ENCODE data around the gene DYNLL2. TPM values are rescaled to one million over a fixed set of nuclear protein-coding genes. Genes with fewer than 3 reads are reported as not detected.
"Not testable (repeated sequence)": the region's sequence is repeated elsewhere in the genome, so short reads cannot be mapped to it uniquely, and the experiment has no call there.

DYNLL2 gene
- total RNA-seq (10 to 100 TPM; 40.3 to 41.0 TPM), polyA plus RNA-seq (1.4 TPM)

- ChIA-PET CTCF (interaction anchor here (1.9 kb wide), 1 partner anchor 29 kb away, joined by 4 read pairs; no protein-coding TSS in a partner anchor), POLR2A (interaction anchor here (0.6 to 3.0 kb wide), 3 partner anchors 76 to 233 kb away, joined by 3 to 24 read pairs (median 9); partner anchors contain the start of genes MRPS23 and SRSF1)
- DNase-seq, result peak; percentile 82 to 92 (median 83)
- peaks cover under 1 to 35% (median 2%) of the 10 kb centered on the region in 3 donors for H3K36me3 Mint-ChIP-seq
- peaks cover 37% of the 10 kb centered on the region for H3K4me1 ChIP-seq (ENCODE audit: insufficient read depth, low read length)
- H3K27me3 Mint-ChIP-seq, result peaks cover 0 to 11% of the 10 kb centered on the region in 2 donors
- peak within 1 kb of the TSS; percentile 88 to 96 (median 91) for H3K4me3 Mint-ChIP-seq
- peak within 1 kb of the TSS; percentile 90 for H3K27ac ChIP-seq (ENCODE audit: low read depth, low read length)
- peak within 1 kb of the TSS; percentile 79 to 93 (median 90) for H3K27ac Mint-ChIP-seq
- H3K4me3 ChIP-seq (ENCODE audit: low read length), result peak within 1 kb of the TSS; percentile 88
- no peaks in the 10 kb centered on the region for H3K9me3 Mint-ChIP-seq
- peaks cover 21% of the 10 kb centered on the region for H3K36me3 ChIP-seq (ENCODE audit: insufficient read depth, low read length)
- no peaks in the 10 kb centered on the region for H3K27me3 ChIP-seq (ENCODE audit: insufficient read depth, low read length, poor library complexity, severe bottlenecking)
- no peaks in the 10 kb centered on the region for H3K9me3 ChIP-seq (ENCODE audit: low read length)
- peaks cover 33 to 35% (median 35%) of the 10 kb centered on the region in 3 donors for H3K4me1 Mint-ChIP-seq
Observed at GRCh38 chr17:58082870-58083490, at the start of gene DYNLL2. Gene DYNLL2 (plus strand): TSS chr17:58083419. CDS start chr17:58087091, 3,672 bp downstream.

- POLR2A ChIA-PET, result no interaction called here
- H3K27me3 Mint-ChIP-seq, result peaks cover 24 to 67% of the 10 kb centered on the region in 2 donors
Observed at GRCh38 chr17:58039975-58040374, 43.2 kb upstream of the DYNLL2 start.

GRCh38 chr17:58040386-58040785 lies 42.8 kb upstream of the DYNLL2 start:
- peaks cover 7% of the 10 kb centered on the region for H3K27me3 ChIP-seq (ENCODE audit: insufficient read depth, low read length, poor library complexity, severe bottlenecking)
- Mint-ChIP-seq H3K9me3 (no peaks in the 10 kb centered on the region), H3K27ac (no peak overlapping the region), H3K27me3 (peaks cover 24 to 64% of the 10 kb centered on the region in 2 donors), H3K4me1 (no peaks in the 10 kb centered on the region), H3K4me3 (no peak overlapping the region), H3K36me3 (peaks cover 0 to 6% (median 0%) of the 10 kb centered on the region in 3 donors)
- DNase-seq, result no peak
- no peaks in the 10 kb centered on the region for H3K9me3 ChIP-seq (ENCODE audit: low read length)
- H3K27ac ChIP-seq (ENCODE audit: low read depth, low read length), result no peak overlapping the region
- H3K4me3 ChIP-seq (ENCODE audit: low read length), result no peak overlapping the region
- H3K4me1 ChIP-seq (ENCODE audit: insufficient read depth, low read length), result no peaks in the 10 kb centered on the region
- CTCF ChIA-PET, result no interaction called here
- POLR2A ChIA-PET, result no interaction called here
- H3K36me3 ChIP-seq (ENCODE audit: insufficient read depth, low read length), result no peaks in the 10 kb centered on the region

More at GRCh38 chr17:58039975-58040374, 43.2 kb upstream of the DYNLL2 start:
- Histone ChIP-seq H3K36me3 (ENCODE audit: insufficient read depth, low read length) (no peaks in the 10 kb centered on the region), H3K9me3 (ENCODE audit: low read length) (no peaks in the 10 kb centered on the region), H3K27me3 (ENCODE audit: insufficient read depth, low read length, poor library complexity, severe bottlenecking) (peaks cover 7% of the 10 kb centered on the region), H3K27ac (ENCODE audit: low read depth, low read length) (no peak overlapping the region), H3K4me3 (ENCODE audit: low read length) (no peak overlapping the region), H3K4me1 (ENCODE audit: insufficient read depth, low read length) (no peaks in the 10 kb centered on the region)
- Mint-ChIP-seq H3K27ac (no peak overlapping the region), H3K9me3 (no peaks in the 10 kb centered on the region), H3K4me1 (no peaks in the 10 kb centered on the region), H3K4me3 (no peak overlapping the region), H3K36me3 (peaks cover 0 to 6% (median 0%) of the 10 kb centered on the region in 3 donors)
- DNase-seq, result no peak
- CTCF ChIA-PET, result no interaction called here

- Histone ChIP-seq H3K4me3 (ENCODE audit: low read length) (no peak overlapping the region), H3K27me3 (ENCODE audit: insufficient read depth, low read length, poor library complexity, severe bottlenecking) (peaks cover 7% of the 10 kb centered on the region), H3K9me3 (ENCODE audit: low read length) (no peaks in the 10 kb centered on the region), H3K4me1 (ENCODE audit: insufficient read depth, low read length) (no peaks in the 10 kb centered on the region), H3K36me3 (ENCODE audit: insufficient read depth, low read length) (no peaks in the 10 kb centered on the region), H3K27ac (ENCODE audit: low read depth, low read length) (no peak overlapping the region)
- Mint-ChIP-seq H3K36me3 (peaks cover 0 to 6% (median 0%) of the 10 kb centered on the region in 3 donors), H3K4me1 (no peaks in the 10 kb centered on the region), H3K27ac (no peak overlapping the region), H3K4me3 (no peak overlapping the region), H3K27me3 (peaks cover 24 to 67% of the 10 kb centered on the region in 2 donors), H3K9me3 (no peaks in the 10 kb centered on the region)
- ChIA-PET POLR2A (no interaction called here), CTCF (no interaction called here)
- DNase-seq, result no peak
Observed at GRCh38 chr17:58041161-58041560, 42.1 kb upstream of the DYNLL2 start.

GRCh38 chr17:58043221-58044181 lies 39.7 kb upstream of the DYNLL2 start:
- no peaks in the 10 kb centered on the region for H3K9me3 ChIP-seq (ENCODE audit: low read length)
- H3K4me3 Mint-ChIP-seq, result no peak overlapping the region
- peaks cover 7% of the 10 kb centered on the region for H3K27me3 ChIP-seq (ENCODE audit: insufficient read depth, low read length, poor library complexity, severe bottlenecking)
- no peaks in the 10 kb centered on the region for H3K4me1 Mint-ChIP-seq
- CTCF ChIA-PET, result no interaction called here
- H3K27me3 Mint-ChIP-seq, result peaks cover 21 to 61% of the 10 kb centered on the region in 2 donors
- H3K36me3 Mint-ChIP-seq, result peaks cover 0 to 6% (median 0%) of the 10 kb centered on the region in 3 donors
- no peaks in the 10 kb centered on the region for H3K36me3 ChIP-seq (ENCODE audit: insufficient read depth, low read length)
- H3K27ac ChIP-seq (ENCODE audit: low read depth, low read length), result no peak overlapping the region
- H3K9me3 Mint-ChIP-seq, result no peaks in the 10 kb centered on the region
- no peaks in the 10 kb centered on the region for H3K4me1 ChIP-seq (ENCODE audit: insufficient read depth, low read length)
- H3K27ac Mint-ChIP-seq, result no peak overlapping the region
- no peak overlapping the region for H3K4me3 ChIP-seq (ENCODE audit: low read length)
- DNase-seq, result no peak
- POLR2A ChIA-PET, result no interaction called here

- H3K4me1 ChIP-seq (ENCODE audit: insufficient read depth, low read length); H3K9me3 Mint-ChIP-seq; H3K4me1 Mint-ChIP-seq; H3K27me3 ChIP-seq (ENCODE audit: insufficient read depth, low read length, poor library complexity, severe bottlenecking); H3K4me3 Mint-ChIP-seq; H3K27ac ChIP-seq (ENCODE audit: low read depth, low read length); H3K4me3 ChIP-seq (ENCODE audit: low read length); H3K27ac Mint-ChIP-seq; H3K36me3 ChIP-seq (ENCODE audit: insufficient read depth, low read length); POLR2A ChIA-PET; H3K9me3 ChIP-seq (ENCODE audit: low read length); H3K36me3 Mint-ChIP-seq; DNase-seq; CTCF ChIA-PET: not testable (repeated sequence)
- H3K27me3 Mint-ChIP-seq, result peaks cover 23 to 60% of the 10 kb centered on the region in 2 donors
Observed at GRCh38 chr17:58044256-58044655, 39.0 kb upstream of the DYNLL2 start.

- POLR2A ChIA-PET, result no interaction called here
- Histone ChIP-seq H3K27me3 (ENCODE audit: insufficient read depth, low read length, poor library complexity, severe bottlenecking) (peaks cover 7% of the 10 kb centered on the region), H3K27ac (ENCODE audit: low read depth, low read length) (no peak overlapping the region), H3K4me3 (ENCODE audit: low read length) (no peak overlapping the region), H3K4me1 (ENCODE audit: insufficient read depth, low read length) (no peaks in the 10 kb centered on the region), H3K36me3 (ENCODE audit: insufficient read depth, low read length) (no peaks in the 10 kb centered on the region), H3K9me3 (ENCODE audit: low read length) (no peaks in the 10 kb centered on the region)
- H3K4me3 Mint-ChIP-seq, result no peak overlapping the region
- no peak for DNase-seq
- no peaks in the 10 kb centered on the region for H3K9me3 Mint-ChIP-seq
- H3K4me1 Mint-ChIP-seq, result no peaks in the 10 kb centered on the region
- H3K27me3 Mint-ChIP-seq, result peaks cover 17 to 50% of the 10 kb centered on the region in 2 donors
- peaks cover 0 to 6% (median 0%) of the 10 kb centered on the region in 3 donors for H3K36me3 Mint-ChIP-seq
- CTCF ChIA-PET, result no interaction called here
- H3K27ac Mint-ChIP-seq, result peak overlapping the region in 1 of 8 donors; percentile 30
Observed at GRCh38 chr17:58046239-58047094, 36.8 kb upstream of the DYNLL2 start.
